Astrocyte of the spinal cord (primary cell): ENCODE measurements around the gene RCBTB1.

Experiments used
- DNase-seq: peaks from one replicate; pipeline ENCODE4 v3.0.0; 2011; ENCODE audit warnings: low read depth, low spot score
- H3K4me3 ChIP-seq: 2 replicates; pipeline ENCODE4 v1.5.1; 2011; ENCODE audit warnings: low read depth, mild to moderate bottlenecking, low read length, moderate library complexity
- CTCF ChIP-seq: IDR thresholded peaks from 2 replicates; pipeline ENCODE4 v1.5.1; 2012; ENCODE audit warnings: low read depth, mild to moderate bottlenecking, low read length, inconsistent platforms
- in situ Hi-C: cut with HindIII; loops from 2 replicates; pipeline ENCODE4 v1.10.0; 2017; ENCODE audit warnings: low sequenced_read_pairs

The RCBTB1 gene

GRCh38 chr13:49527123-49527522, 58.2 kb downstream of the RCBTB1 start:
- in situ Hi-C loops = no loop called here
- no peak for DNase-seq
- no peak overlapping the region for H3K4me3 ChIP-seq
- no peak for TF ChIP-seq CTCF

DNA sequence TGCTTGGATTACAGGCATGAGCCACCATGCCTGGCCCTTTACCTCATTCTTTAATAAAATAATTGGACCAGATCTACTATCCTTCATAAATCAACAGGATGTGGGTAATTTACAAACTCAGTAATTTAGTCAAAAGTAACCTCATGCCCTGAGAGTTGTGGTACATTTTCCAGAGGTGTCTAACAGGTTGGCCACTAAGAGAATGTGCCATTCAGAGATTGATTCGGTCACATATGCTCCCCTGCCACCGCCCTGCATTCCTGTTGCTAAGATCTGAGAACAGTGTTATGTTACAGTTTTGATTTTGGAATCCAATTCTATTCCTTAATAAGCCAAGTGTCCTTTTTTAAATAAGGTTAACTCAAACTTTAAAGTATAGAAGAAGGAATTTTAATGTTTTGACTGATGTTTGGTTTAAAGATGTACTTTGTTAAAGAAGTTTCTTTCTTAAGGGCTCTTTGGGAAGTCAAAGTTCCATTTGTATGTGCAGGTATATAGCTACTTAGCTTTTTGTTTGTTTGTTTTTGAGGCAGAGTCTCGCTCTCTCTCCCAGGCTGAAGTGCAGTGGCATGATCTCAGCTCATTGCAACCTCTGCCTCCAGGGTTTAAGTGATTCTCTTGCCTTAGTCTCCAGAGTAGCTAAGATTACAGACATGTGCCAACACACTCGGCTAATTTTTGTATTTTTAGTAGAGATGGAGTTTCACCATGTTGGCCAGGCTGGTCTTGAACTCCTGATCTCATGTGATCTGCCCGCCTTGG, 60.4 kb downstream of the RCBTB1 start:
- no peak for TF ChIP-seq CTCF
- in situ Hi-C loops = no loop called here
- DNase-seq = no peak
- no peak overlapping the region for H3K4me3 ChIP-seq

DNA sequence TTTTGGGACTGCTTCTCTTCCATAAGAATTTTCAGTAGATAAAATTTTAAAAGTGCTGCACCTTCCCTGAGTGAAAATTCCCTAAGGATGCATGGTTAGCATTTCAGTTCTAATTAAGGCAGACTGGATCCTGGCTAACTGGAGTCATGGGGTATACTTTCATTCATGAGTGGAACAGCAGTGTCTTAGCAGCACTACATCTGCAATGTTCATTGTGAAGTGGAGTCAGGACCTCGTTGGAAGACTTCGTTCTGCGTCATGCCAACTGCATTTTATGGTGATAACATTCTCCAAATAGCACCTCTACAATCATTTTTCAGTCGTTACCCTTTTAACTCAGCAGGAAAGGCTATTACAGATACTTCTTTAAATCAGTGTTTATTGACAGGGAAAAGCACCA, 64.1 kb downstream of the RCBTB1 start:
- no peak for DNase-seq
- in situ Hi-C loops = no loop called here
- TF ChIP-seq CTCF = no peak
- H3K4me3 ChIP-seq = no peak overlapping the region

- peak; percentile 57 for TF ChIP-seq CTCF
- in situ Hi-C loops = no loop called here
- no peak for DNase-seq
- no peak overlapping the region for H3K4me3 ChIP-seq
These were observed 67.9 kb downstream of the RCBTB1 start for GRCh38 chr13:49517461-49517860.

DNA sequence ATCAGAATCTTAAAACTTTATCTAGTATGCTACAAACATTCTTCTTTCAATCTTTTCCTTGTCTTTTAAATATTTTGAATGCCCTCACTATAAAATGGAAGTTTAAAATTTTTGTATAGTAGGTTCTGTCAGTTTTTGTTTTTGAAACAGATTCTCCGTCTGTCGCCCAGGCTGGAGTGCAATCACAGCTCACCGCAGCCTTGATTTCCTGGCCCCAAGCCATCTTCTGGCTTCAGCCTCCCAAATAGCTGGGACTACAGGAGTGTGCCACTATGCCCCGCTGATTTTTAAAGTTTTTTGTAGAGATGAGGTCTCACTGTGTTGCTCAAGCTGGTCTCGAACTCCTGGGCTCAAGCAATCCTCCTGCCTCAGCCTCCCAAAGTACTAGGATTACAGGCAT, 68.9 kb downstream of the RCBTB1 start:
- no peak for DNase-seq
- in situ Hi-C loops = no loop called here
- no peak for TF ChIP-seq CTCF
- H3K4me3 ChIP-seq = no peak overlapping the region

GRCh38 chr13:49512578-49512977, 72.8 kb downstream of the RCBTB1 start:
- in situ Hi-C loops = no loop called here
- DNase-seq = no peak
- TF ChIP-seq CTCF = no peak
- no peak overlapping the region for H3K4me3 ChIP-seq
